Osteocyte (in vitro differentiated cells): Measurements from ENCODE around the gene RANBP6. TPM values are rescaled to one million over a fixed set of nuclear protein-coding genes. Genes with fewer than 3 reads are reported as not detected.

Experiments
- DNase-seq: peaks from one replicate; pipeline ENCODE4 v3.0.0; 2021; ENCODE audit warnings: mixed read lengths; ENCODE audit not compliant: unreplicated experiment; ENCODE audit errors: extremely low spot score
- H3K27ac Mint-ChIP-seq: one replicate; pipeline ENCODE4 v1.8.0; 2021; ENCODE audit warnings: mild to moderate bottlenecking, mixed read lengths; ENCODE audit not compliant: unreplicated experiment
- H3K27me3 Mint-ChIP-seq: one replicate; pipeline ENCODE4 v1.8.0; 2021; ENCODE audit warnings: mixed read lengths; ENCODE audit not compliant: unreplicated experiment
- H3K36me3 Mint-ChIP-seq: one replicate; pipeline ENCODE4 v1.8.0; 2021; ENCODE audit warnings: mixed read lengths; ENCODE audit not compliant: unreplicated experiment
- H3K4me1 Mint-ChIP-seq: one replicate; pipeline ENCODE4 v1.8.0; 2021; ENCODE audit warnings: mixed read lengths; ENCODE audit not compliant: unreplicated experiment
- H3K4me3 Mint-ChIP-seq: one replicate; pipeline ENCODE4 v1.8.0; 2021; ENCODE audit warnings: mild to moderate bottlenecking, moderate library complexity, mixed read lengths; ENCODE audit not compliant: unreplicated experiment
- H3K9me3 Mint-ChIP-seq: one replicate; pipeline ENCODE4 v1.8.0; 2021; ENCODE audit warnings: mixed read lengths; ENCODE audit not compliant: unreplicated experiment
- CTCF ChIP-seq: fragments of 200-600 bp; sonication (generic); IDR thresholded peaks from 2 replicates; pipeline ENCODE4 v1.5.0; 2021; ENCODE audit warnings: antibody characterized with exemption, mild to moderate bottlenecking, moderate library complexity
- total RNA-seq: library from RNA; stranded (reverse); gene quantifications from 2 replicates; pipeline ENCODE4 v1.2.1, GENCODE V29; 2021

The RANBP6 gene
- total RNA-seq, 1 donor from 2014 or later, result 16.4 TPM

- DNase-seq, result no peak
- H3K4me1 Mint-ChIP-seq, result no peaks in the 10 kb centered on the region
- H3K27ac Mint-ChIP-seq, result no peak overlapping the region
- peaks cover 37% of the 10 kb centered on the region for H3K27me3 Mint-ChIP-seq
- no peaks in the 10 kb centered on the region for H3K36me3 Mint-ChIP-seq
- no peak overlapping the region for H3K4me3 Mint-ChIP-seq
- H3K9me3 Mint-ChIP-seq, result no peaks in the 10 kb centered on the region
- no peak for TF ChIP-seq CTCF
Measured at GRCh38 chr9:6052293-6052919, 37.0 kb upstream of the RANBP6 start.

- Mint-ChIP-seq H3K27ac (no peak overlapping the region), H3K4me3 (no peak overlapping the region), H3K36me3 (no peaks in the 10 kb centered on the region), H3K27me3 (peaks cover 40% of the 10 kb centered on the region), H3K9me3 (no peaks in the 10 kb centered on the region), H3K4me1 (no peaks in the 10 kb centered on the region)
- no peak for TF ChIP-seq CTCF
- no peak for DNase-seq
Measured at GRCh38 chr9:6051511-6051950, 36.1 kb upstream of the RANBP6 start.

- H3K4me1 Mint-ChIP-seq, result no peaks in the 10 kb centered on the region
- H3K27me3 Mint-ChIP-seq, result peaks cover 48% of the 10 kb centered on the region
- H3K9me3 Mint-ChIP-seq, result no peaks in the 10 kb centered on the region
- no peak overlapping the region for H3K27ac Mint-ChIP-seq
- DNase-seq, result no peak
- no peak overlapping the region for H3K4me3 Mint-ChIP-seq
- H3K36me3 Mint-ChIP-seq, result no peaks in the 10 kb centered on the region
- TF ChIP-seq CTCF, result peak; percentile 20
Measured at GRCh38 chr9:6049798-6050197, 34.4 kb upstream of the RANBP6 start.

GRCh38 chr9:6048039-6048438, 32.6 kb upstream of the RANBP6 start:
- Mint-ChIP-seq H3K27me3 (peaks cover 54% of the 10 kb centered on the region), H3K4me1 (no peaks in the 10 kb centered on the region), H3K4me3 (no peak overlapping the region), H3K36me3 (no peaks in the 10 kb centered on the region), H3K27ac (no peak overlapping the region), H3K9me3 (no peaks in the 10 kb centered on the region)
- no peak for DNase-seq
- no peak for TF ChIP-seq CTCF

- no peaks in the 10 kb centered on the region for H3K36me3 Mint-ChIP-seq
- no peaks in the 10 kb centered on the region for H3K9me3 Mint-ChIP-seq
- no peaks in the 10 kb centered on the region for H3K4me1 Mint-ChIP-seq
- no peak overlapping the region for H3K27ac Mint-ChIP-seq
- no peak for TF ChIP-seq CTCF
- peaks cover 60% of the 10 kb centered on the region for H3K27me3 Mint-ChIP-seq
- DNase-seq, result no peak
- no peak overlapping the region for H3K4me3 Mint-ChIP-seq
Measured at GRCh38 chr9:6047020-6047419, 31.6 kb upstream of the RANBP6 start.
